ENCODE results near the gene PLA2G4E.

DNA sequence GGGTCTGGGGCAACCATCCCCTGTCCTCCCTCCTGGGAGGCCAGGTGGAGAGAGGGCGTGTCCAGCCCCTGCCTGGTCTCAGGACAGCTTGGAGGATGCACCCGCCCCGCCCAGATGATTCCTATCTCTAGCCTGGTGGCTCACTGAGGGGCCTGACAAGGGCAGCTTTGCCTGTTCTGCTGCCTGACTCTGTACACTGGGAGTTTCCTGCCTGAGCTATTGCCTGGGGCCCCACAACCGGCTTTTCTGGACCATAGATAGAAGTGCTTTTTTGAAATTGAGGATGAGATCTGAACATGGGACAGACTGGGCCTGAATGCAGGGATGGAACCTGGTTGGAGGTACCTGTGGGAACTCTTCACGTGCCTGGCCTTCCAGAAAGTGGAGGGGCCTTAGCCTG lies 751 bp upstream of the PLA2G4E start:
- TF ChIP-seq POLR2A (IDR thresholded peaks at IDR 0.05; ENCODE audit: low read length) (no peak), GATA1 (IDR thresholded peaks at IDR 0.05; ENCODE audit: low read depth, low read length) (no peak)
